ELF-1 (cell line): ENCODE measurements around the gene PHLDA2.
"Not testable (repeated sequence)": the region's sequence is repeated elsewhere in the genome, so short reads cannot be mapped to it uniquely, and the experiment has no call there.

ENCODE experiments used
- DNase-seq: peaks from one replicate; pipeline ENCODE4 v3.0.0-alpha.2; 2016; ENCODE audit warnings: low read depth, low spot score

The PHLDA2 gene

DNA sequence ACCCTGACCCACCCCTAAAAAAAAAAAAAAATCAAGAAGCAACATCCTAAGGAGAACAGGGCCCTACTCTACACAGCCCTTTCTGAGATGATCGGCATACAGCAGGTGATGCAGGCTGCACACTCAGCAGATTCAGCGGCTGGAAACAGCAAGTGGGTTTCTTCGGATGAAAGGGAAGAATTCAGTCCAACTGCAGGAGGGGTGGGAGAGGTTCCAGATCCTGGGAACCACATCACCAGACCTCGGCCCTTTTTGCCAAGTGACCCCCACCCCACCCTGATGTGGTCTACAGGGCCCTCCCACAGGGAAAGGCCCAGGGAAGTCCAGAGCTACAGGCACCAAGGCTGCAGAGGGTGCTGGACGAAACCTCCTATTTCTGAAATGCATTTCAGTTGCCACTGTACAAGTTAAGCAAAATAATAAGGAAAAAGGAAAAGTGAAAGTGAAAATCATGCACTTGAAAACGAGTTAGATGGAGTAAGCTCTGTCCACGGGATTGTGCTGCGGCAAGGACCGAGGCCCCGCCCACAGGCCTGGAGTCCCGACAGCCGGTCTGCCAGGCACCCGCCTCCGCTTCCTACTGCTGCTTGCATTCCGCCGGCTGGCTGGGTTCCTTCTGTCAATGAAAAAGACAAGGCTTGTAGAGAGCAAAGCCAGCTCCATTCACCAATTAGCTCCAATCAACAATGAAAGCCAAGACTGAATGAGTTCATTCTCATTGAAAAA is 16.0 kb upstream of the PHLDA2 start:
- peak; percentile 80 for DNase-seq

DNA sequence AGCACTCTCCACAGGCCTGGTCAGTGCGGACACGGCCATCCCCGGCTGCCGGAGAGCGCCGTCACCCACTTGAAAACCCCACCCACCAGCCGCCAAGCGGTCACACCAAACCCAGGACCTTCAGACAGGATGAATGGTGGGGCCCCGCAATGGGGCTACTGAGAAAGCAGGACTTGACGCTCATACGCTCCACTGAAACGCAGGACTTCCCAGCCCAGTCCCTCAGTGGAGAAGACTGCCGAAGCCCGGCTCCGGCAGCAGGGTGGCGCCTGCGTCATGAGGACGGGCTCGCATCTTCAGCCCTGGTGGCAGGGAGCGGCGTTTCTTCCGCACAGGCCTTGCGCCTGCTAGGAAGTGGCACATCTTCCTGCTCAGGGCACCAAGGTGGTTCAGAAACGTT is 15.3 kb upstream of the PHLDA2 start:
- DNase-seq, result no peak

DNA sequence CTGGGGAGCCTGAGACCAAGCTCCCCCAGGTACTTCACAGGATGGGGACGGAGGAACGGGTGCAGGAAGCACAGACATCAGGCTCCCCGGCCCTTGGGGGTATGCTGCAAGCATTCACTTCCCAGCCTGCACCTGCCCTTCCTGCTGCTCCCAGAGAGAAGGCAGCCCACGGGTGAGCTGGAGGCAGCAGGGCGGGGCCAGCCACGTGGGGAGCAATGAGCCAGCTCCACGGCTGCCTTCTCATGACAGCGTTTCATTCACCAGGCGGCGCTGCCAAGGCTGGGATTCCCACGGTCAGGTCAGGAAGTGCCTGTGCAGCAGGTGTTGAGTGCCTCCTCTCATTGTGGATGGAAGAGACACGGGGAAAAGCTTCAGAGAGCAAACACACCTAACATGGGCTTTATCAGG is 14.5 kb upstream of the PHLDA2 start:
- DNase-seq, result no peak

DNA sequence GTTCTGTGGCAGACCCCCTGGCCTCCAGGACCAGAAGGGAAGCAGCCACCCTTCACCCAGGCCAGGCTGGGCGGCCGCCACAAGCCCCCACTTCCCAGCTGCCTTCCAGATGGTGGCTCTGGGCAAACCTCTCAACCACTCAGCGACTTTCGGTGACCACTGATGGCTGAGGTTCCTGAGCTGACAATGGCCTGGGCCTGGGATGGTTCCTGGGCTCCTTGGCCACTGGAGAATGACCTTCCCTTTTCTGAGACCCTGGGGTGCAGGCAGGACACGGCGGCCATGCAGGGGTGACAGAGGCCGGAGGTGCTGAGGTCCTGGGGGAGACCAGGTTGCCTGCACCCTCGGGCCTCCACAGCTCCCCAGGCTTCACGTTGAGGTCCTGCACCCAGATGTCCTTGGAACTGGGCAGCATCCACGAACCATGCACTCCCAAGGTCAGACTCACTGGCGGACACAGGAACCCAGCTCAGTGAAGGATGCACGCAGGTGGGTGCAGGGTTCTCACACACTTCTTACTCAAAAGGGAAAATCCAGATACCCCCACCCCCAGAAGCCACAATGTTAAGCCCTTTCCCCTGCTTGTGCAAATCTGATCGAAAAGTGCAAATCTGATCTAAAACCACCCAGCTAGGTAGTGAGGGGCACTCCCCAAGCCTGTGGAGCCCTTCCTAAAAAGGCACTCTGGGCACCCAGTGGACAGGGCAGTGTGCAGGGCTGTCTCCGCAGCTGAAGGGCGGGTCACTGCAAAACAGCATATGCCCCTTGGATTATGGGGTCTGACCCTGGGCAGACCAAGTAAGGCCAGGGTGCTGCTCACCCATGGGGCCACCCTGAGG is 13.9 kb upstream of the PHLDA2 start:
- DNase-seq, result no peak

DNA sequence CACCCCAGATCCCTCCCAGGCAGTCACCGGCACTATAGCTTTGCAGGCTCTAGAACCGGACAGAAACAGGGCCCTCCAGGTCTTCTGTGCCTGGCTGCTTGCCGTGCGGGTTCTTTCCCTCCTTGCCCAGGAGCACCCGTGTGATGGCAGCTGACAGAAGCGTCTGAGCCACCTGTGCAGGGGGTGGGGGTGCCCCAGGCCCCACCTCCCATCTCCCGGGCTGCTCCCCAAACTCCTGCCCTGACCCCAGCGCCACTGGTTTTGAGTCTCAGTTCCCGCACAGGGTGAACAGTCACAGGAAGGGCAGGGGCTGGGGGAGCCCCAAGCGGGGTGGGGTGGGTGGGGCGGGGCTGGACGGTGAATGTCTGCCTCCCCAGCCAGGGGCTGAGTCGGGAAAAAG is 13.2 kb upstream of the PHLDA2 start:
- DNase-seq, result no peak

DNA sequence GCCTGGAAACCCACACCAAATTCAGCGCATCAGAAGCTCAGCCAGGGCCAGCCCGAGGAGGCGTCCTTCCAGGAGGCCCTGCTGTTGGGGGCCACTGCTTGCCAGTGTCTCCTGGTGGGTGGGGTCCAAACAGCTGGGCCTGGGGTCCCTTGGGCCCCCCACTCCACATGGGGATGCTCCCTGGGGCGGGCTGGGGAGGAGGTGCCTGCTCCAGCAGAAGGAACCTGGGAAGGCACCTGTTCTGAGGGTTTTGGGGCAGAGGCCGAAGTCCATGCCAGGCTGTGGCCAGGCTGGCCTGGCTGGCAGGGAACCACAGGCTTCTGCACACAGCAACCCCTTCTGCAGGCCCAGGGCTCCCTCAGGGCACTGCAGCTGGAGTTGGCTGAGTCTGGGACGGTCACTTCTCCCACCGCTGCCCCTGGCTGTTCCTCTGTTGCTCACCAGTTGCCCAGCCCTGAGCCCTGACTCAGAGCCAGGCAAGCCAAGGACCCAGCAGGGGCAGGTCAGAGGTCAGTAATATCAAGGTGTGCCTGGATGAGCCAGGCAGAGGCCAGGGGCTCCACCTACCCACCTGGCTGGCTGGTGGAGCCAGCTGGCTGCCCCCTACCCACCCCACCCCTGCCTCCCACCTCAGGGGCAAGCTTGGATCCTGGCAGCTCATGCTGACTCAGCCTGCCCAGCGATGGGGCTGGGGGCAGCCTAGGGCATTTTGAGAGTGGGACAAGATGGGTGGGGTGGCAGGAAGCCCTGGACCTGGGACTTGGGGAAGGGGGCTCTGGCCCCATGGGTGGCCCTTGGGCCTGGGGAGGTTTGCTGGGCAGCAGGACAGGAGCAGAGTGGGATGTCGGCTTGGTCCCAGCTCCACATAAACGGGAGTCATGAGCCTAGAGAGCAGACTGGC is 12.0 kb upstream of the PHLDA2 start:
- DNase-seq, result no peak

DNA sequence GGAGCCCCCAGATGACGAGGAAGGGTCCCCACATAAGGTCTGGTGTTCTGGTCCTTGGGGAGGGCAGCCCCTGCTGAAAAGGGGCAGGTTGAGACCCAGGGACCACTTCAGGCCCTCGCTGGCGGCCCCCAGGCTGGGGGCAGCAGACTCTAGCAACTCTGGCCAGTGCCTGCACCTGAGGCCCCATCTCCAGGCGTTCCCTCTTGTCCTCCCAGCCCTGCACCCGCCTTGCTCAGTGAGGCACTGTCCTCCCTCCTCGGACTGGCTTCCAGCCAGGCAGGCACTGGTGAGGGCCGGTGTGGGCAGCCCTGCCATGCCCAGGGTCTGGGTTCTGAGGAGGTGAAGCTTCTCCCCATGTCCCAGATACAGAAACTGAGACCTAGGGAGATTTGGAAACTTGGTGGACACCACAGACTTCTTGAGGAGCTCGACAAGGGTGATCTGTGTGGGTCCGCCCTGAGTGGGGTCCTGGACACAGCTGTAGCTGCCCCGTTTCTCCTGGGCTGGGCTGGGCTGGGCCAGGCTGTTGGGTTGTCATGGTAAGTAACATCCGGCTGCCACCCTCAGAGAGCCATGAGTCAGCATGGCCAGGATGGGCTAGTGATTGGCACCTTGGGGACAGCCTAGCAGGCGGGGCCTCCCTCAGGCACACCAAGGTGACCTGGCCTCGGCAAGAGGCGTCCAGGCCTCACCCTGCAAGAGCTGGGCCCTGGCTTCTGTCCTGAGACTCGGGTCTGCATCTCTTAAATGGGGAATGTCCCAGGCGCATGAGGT is 11.1 kb upstream of the PHLDA2 start:
- DNase-seq, result no peak

DNA sequence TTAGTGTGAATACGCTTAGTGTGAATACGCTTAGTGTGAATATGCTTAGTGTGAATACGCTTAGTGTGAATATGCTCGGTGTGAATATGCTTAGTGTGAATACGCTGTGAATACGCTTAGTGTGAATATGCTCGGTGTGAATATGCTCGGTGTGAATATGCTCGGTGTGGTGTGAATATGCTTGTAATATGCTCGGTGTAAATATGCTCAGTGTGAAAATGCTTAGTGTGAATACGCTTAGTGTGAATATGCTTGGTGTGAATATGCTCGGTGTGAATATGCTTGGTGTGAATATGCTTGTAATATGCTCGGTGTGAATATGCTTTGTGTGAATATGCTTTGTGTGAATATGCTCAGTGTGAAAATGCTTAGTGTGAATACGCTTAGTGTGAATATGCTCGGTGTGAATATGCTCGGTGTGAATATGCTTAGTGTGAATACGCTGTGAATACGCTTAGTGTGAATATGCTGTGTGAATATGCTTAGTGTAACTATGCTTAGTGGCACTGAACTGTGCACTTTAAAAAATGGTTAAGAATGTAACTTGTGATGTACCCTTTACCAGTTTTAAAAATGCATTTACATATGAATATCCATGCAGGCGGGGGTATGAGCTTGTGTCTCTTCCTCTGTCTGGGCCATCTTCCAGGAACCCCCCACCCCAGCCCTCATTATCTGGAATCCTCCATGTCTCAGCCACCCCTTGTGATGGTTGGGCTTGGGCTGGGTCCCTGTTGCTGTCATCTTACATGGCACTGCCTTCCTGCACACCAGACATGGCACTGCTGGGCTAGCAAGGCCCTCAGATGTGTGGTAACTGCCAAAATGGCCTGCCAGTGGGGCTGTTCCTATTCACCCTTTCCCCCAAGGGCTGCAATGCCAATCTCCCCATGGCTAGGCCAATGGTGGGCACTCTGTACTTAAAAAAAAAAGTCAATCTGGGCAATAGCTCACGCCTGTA is 9.5 kb upstream of the PHLDA2 start:
- peak; percentile 3 for DNase-seq

DNA sequence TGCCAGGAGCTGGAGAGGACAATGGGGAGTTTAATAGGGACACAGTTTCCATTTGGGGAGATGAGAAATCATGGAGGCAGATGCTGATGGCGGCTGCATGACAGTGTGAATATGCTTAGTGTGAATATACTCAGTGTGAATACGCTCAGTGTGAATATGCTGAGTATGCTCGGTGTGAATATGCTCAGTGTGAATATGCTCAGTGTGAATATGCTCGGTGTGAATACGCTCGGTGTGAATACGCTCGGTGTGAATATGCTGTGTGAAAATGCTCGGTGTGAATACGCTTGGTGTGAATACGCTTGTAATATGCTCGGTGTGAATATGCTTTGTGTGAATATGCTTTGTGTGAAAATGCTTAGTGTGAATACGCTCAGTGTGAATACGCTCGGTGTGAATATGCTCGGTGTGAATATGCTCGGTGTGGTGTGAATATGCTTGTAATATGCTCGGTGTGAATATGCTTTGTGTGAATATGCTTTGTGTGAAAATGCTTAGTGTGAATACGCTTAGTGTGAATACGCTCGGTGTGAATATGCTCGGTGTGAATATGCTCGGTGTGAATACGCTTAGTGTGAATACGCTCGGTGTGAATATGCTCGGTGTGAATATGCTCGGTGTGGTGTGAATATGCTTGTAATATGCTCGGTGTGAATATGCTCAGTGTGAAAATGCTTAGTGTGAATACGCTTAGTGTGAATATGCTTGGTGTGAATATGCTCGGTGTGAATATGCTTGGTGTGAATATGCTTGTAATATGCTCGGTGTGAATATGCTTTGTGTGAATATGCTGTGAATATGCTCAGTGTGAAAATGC is 8.6 kb upstream of the PHLDA2 start:
- not testable (repeated sequence) for DNase-seq

DNA sequence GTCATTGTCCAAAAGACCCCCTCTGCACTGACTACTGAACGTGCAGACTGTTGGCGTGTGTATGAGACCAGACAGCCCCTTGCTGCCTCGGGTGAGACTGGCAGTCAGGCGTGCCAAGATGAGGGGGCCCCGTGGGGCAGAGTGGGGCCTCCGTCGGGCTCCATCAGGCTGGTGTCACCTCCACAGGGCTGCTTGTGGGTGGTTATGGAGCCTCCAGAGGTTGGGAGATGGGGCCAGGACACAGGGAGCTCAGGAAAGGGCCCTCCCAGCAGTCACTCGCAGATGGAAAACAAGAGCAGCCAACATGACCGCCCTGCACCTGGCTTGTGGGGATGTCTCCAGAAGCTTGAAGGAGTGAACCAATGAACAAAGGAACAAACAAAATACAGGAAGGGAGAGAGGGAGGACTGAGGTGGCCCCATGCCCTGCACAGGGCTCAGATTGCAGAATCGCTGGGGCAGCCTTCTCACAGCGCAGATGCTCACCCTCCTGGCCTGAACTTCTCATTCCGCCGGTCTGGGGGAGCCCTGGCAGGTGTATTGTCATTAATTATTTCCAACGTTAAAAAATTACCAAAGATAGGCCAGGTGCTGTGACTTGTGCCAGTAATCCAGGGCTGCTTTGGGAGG is 5.5 kb upstream of the PHLDA2 start:
- DNase-seq, result no peak

DNA sequence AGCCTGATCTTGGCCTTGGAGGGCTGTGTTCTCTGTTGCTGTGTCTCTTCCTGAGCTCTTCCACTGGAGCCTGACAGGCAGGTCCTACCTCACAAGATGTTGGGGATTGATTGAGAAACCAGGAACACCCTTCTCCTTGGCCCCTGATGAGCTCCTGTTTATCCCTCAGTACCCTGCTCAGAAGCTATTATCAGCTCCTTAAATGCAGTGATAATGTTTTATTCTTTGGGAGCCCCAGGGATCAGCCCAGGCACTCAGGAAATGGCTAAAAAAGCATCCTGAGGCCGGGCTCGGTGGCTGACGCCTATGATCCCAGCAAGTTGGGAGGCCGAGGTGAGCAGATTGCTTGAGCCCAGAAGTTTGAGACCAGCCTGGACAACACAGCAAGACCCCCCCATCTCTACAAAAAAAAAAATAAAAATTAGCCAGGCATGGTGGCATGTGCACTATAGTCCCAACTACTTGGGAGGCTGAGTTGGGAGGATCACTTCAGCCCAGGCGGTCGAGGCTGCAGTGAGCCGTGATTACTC is 4.9 kb upstream of the PHLDA2 start:
- no peak for DNase-seq

DNA sequence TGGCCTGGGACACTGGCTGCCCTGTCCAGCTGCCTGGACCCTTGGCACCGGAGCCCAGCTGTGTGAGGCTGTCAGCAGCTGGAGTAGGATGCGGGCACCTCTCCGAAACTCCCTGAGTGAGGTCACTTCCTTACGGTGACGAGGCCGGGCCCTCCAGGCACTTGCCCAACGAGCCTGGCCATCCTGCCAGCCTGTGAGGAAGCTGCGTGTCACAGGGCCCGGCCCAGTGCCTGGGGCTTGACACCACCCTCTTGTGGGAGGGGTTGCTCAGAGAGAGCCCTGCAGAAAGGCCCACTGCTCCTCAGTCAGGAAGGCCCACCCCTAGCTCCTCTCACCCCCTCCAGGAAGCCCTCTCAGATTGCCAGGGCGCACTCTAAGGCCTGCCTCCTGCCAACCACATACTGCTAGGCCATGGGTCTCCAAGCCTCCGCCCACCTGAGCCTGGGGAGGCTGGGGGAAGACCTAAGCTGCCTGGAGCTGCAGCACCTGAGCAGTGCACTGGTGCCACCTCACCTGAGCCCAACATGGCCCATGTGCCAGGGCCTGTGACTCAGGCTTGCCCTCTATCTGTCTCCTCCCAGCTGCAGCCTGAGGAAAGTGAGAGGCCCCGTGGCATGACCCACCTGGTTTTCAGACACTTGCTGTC is 4.3 kb upstream of the PHLDA2 start:
- DNase-seq, result peak; percentile 78

DNA sequence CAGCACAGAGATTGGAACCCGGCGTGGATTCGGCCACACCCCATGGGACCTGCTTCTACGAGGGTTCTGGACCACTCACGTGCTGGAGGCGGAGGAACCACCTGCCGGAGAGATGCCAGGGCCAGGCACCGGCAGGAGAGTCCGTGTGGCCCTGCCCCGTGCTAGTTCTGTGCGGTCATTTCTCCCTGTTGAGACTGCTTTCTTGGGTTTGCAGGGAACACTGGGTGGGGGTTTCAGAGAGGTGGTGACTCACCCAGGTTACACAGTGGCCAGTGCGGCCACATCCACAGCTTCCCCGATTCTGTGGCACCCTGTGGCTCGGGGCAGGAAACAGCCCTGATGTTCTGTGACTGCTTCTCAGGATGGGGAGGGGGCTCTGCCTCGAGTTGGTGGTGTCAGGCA is 3.6 kb upstream of the PHLDA2 start:
- DNase-seq, result no peak

DNA sequence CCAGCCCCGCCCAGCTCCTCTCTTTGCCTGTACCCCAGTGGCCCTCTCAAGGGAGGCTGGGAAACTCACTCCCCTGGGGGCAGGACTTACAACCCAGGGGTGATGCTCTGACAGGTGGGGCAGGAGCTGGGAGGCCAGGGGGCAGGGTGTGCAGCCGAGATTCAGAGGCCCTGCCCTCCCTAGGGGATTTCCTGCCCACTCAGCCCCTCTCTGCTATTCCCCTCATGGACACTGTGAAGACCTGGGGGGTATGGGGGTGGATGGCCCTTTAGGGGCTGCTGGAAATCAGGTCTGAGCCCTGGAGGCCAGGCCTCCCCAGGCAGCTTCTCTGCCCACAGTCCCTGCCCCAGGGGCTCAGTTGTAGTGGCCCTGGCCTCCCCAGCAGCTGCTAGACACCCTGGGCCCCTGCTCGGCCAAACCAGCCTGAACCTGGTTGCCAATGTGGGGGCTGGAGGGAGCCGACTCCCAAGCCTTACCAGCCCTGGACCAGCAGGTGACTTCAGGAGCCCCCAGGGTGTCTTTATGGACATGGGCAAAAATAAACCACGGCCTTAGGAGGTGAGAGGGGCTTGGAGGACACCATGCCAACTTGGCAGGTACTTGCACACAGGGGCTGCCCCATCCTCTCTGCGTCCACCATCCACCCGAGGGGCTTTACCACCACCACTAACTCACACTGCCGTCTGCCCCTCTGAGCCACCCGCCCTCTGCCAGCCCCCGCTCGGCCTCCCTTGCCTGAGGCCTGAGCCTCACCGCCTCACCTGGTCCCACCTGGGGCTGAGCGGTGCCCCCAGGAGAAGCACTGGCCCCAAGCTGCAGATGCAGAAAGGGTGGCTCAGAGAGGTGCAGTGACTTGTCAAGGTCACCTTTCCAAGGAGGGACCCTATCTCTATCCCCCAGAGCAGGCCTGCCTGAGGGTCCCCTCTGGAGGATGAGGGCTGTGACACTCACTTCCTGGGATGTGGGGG is 2.8 kb upstream of the PHLDA2 start:
- no peak for DNase-seq

DNA sequence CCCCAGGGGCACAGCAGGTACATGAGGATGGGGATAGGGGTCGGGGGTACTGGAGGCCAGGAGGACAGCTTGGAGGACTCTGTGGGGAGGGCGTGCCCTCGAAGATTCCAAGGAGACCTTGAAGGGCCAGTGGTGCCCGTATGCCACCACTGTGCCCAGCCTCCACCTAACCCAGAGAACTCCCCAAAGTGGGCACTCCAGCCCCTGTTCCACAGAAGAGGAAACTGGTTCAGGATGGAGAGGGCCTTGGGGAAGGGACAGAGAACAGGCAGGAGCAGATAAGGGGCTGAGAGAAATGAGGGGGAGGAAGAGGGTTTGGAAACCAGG is 2.2 kb upstream of the PHLDA2 start:
- no peak for DNase-seq

DNA sequence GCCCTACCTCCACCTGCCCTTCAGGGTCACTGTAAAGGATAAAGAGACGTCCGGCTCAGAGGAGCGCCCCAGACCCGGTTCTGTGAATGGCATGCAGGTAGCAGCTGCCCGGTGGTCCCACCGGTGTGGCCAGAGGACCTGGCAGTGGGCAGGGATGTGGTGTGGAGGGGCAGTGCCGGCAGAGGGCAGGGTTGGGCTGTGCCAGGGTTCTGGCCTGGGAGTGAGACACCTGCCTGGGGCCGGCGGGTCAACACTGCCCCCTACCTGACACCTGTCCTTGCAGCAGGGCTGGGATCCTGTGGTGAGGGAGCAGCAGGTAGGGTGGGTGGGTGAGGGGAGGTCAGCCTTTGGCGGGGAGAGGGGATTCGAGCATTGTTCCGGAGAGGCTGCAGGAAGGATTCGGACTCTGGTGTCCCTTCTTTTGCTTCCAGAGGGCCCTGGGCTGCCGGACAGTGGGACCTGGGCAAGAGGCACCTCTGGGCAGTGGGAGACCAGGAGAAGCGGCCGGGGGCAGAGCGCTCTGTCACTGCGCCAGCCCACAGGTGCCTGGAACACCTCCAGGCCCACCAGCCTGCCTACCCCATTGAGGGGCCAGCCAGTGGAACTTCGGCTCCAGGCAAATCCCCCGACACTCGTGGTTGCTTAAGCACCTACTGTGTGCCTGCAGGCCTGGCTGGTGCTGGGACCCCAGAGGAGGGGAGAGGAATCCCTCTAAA is 1.6 kb upstream of the PHLDA2 start:
- DNase-seq, result peak; percentile 92
